HUES64 (cell line): ENCODE data around the gene MAST4.

Experiments
- H3K27ac ChIP-seq: 2 replicates; pipeline ENCODE4 v1.7.0; 2013; ENCODE audit warnings: low read depth, low read length, inconsistent platforms
- H3K27me3 ChIP-seq: 2 replicates; pipeline ENCODE4 v1.6.1; 2013; ENCODE audit warnings: mild to moderate bottlenecking, low read length; ENCODE audit not compliant: insufficient read depth
- H3K36me3 ChIP-seq: 2 replicates; pipeline ENCODE4 v1.6.1; 2013; ENCODE audit warnings: mild to moderate bottlenecking, low read length; ENCODE audit not compliant: insufficient read depth
- H3K4me1 ChIP-seq: 2 replicates; pipeline ENCODE4 v1.6.1; 2013; ENCODE audit warnings: mild to moderate bottlenecking, low read length, moderate library complexity; ENCODE audit not compliant: insufficient read depth
- H3K4me3 ChIP-seq: 2 replicates; pipeline ENCODE4 v1.5.1; 2013; ENCODE audit warnings: mild to moderate bottlenecking, low read length, moderate library complexity
- H3K9ac ChIP-seq: 2 replicates; pipeline ENCODE4 v1.6.1; 2013; ENCODE audit warnings: mild to moderate bottlenecking, low read depth, low read length
- H3K9me3 ChIP-seq: 2 replicates; pipeline ENCODE4 v1.6.1; 2013; ENCODE audit warnings: low read depth, low read length; ENCODE audit not compliant: insufficient read depth
- WGBS: fragments of 150-250, 120-280 bp; methylation state at CpG from one replicate; pipeline ENCODE4 v1.1.7; 2013; ENCODE audit warnings: missing lambda C conversion rate; 5-methylcytosine and 5-hydroxymethylcytosine counted together

The MAST4 gene

DNA sequence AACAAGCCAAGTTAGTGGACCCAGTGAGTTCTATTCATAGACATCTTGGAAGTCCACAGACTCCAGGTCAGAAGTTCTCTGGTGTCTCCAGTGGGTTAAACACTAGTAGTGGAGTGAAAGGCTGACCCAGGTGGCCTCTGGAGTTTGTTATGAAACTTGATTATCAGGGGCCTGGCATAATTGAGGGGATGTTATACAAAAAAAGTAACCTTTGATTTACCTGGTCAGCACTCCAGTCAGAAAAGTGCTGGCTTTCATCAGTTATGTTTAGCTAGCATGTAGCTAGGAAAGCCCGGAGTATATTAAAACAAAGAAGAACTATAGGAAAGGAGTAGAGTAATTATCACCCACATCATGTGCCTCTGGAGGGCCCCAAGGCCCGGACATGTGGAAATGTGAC lies 429.3 kb downstream of the MAST4 start:
- Histone ChIP-seq H3K9me3 (no peaks in the 10 kb centered on the region), H3K36me3 (no peaks in the 10 kb centered on the region), H3K27ac (no peak overlapping the region), H3K9ac (no peak overlapping the region), H3K27me3 (no peaks in the 10 kb centered on the region), H3K4me3 (no peak overlapping the region), H3K4me1 (no peaks in the 10 kb centered on the region)
- WGBS: 83% methylated on average over 2 of the region's 2 CpGs

GRCh38 chr5:67026278-67026677 lies 430.1 kb downstream of the MAST4 start:
- Histone ChIP-seq H3K4me1 (peaks cover 2% of the 10 kb centered on the region; the same call in 1 of the 2 replicates), H3K36me3 (no peaks in the 10 kb centered on the region)
- WGBS: 100% methylated on average over 1 of the region's 1 CpG

DNA sequence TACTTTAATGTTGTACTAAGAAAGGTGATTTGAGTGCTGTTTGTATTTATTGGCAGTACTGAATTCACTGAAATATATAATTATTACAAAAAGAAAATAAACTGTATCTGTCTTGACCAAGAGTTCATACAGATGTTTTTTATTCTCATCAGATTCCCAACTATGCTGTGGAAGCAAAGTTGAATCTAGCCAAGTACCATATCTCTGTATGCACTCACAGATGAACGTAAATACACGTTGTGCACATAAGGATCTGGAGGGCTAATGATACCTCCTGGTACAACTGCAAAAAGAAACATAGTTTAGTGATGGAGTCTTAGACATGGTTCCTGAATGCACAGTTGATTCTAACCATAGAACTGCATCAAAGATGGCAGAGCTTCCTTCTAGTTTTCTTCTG lies 431.0 kb downstream of the MAST4 start:
- Histone ChIP-seq H3K9ac (no peak overlapping the region), H3K4me1 (peaks cover 11% of the 10 kb centered on the region; the same call in 1 of the 2 replicates), H3K4me3 (no peak overlapping the region), H3K27me3 (no peaks in the 10 kb centered on the region), H3K9me3 (no peaks in the 10 kb centered on the region), H3K36me3 (no peaks in the 10 kb centered on the region), H3K27ac (no peak overlapping the region)
- 100% methylated on average over 2 of the region's 2 CpGs for WGBS

More at GRCh38 chr5:67026278-67026677, 430.1 kb downstream of the MAST4 start:
- Histone ChIP-seq H3K9me3 (no peaks in the 10 kb centered on the region), H3K27ac (no peak overlapping the region), H3K27me3 (no peaks in the 10 kb centered on the region), H3K4me3 (no peak overlapping the region), H3K9ac (no peak overlapping the region)

DNA sequence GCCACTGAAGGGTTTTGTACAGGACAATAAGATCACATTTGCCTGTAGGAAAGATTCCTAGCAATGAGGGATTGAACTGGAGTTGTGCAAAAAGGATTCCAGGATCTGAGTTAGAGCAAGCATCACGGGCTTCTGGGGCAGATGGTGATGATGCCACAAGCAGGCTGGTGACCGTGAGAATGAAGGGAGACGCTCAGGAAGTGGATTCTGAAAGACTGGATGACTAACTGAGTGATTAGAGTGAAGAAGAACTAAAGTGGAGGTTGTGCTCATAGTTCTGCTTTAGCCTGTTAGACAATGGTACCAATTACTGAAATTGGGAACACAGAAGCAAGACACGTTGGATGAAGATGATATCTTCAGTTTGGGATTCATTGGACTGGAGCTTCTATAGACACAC lies 432.2 kb downstream of the MAST4 start:
- no peak overlapping the region for H3K27ac ChIP-seq
- peaks cover 20% of the 10 kb centered on the region; the same call in 1 of the 2 replicates for H3K4me1 ChIP-seq
- WGBS: 96% methylated on average over 4 of the region's 4 CpGs
- no peaks in the 10 kb centered on the region for H3K9me3 ChIP-seq
- no peaks in the 10 kb centered on the region for H3K27me3 ChIP-seq
- H3K36me3 ChIP-seq: no peaks in the 10 kb centered on the region
- no peak overlapping the region for H3K9ac ChIP-seq
- H3K4me3 ChIP-seq: no peak overlapping the region

- H3K4me1 ChIP-seq: peaks cover 20% of the 10 kb centered on the region; the same call in 1 of the 2 replicates
- H3K9me3 ChIP-seq: no peaks in the 10 kb centered on the region
- no peak overlapping the region for H3K4me3 ChIP-seq
- WGBS: 88% methylated on average over 2 of the region's 4 CpGs
- H3K27me3 ChIP-seq: no peaks in the 10 kb centered on the region
- H3K27ac ChIP-seq: no peak overlapping the region
- no peak overlapping the region for H3K9ac ChIP-seq
- no peaks in the 10 kb centered on the region for H3K36me3 ChIP-seq
Measured at GRCh38 chr5:67028941-67029340, 432.7 kb downstream of the MAST4 start.

GRCh38 chr5:67029481-67029880 lies 433.3 kb downstream of the MAST4 start:
- no peak overlapping the region for H3K9ac ChIP-seq
- H3K36me3 ChIP-seq: no peaks in the 10 kb centered on the region
- H3K27me3 ChIP-seq: no peaks in the 10 kb centered on the region
- no peak overlapping the region for H3K4me3 ChIP-seq
- H3K9me3 ChIP-seq: no peaks in the 10 kb centered on the region
- peaks cover 20% of the 10 kb centered on the region; the same call in 1 of the 2 replicates for H3K4me1 ChIP-seq
- H3K27ac ChIP-seq: no peak overlapping the region

GRCh38 chr5:67030289-67031056 lies 434.3 kb downstream of the MAST4 start:
- Histone ChIP-seq H3K27me3 (no peaks in the 10 kb centered on the region), H3K36me3 (no peaks in the 10 kb centered on the region), H3K27ac (no peak overlapping the region), H3K9ac (no peak overlapping the region), H3K4me1 (peaks cover 21% of the 10 kb centered on the region), H3K9me3 (no peaks in the 10 kb centered on the region), H3K4me3 (no peak overlapping the region)
- 100% methylated on average over 2 of the region's 2 CpGs for WGBS

DNA sequence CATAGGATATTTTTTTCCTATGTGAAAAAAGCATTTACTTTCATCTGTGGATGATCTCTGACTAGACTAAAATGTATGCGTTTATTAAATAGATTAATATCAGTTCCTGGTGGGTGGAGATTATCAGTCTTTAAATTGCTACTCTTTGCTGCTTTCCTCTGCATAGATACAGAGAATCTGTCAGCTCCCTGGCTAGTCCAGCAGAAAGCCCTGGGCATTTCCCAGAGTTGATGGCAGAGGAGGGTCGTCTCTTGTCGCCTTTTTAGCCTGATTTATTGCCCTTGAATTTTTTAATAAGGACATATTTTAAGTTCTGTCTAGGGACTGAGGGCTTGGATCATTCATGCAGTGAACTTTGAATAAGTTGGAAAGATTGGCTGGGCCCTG lies 434.9 kb downstream of the MAST4 start:
- Histone ChIP-seq H3K9ac (no peak overlapping the region), H3K27me3 (no peaks in the 10 kb centered on the region), H3K4me3 (no peak overlapping the region), H3K36me3 (no peaks in the 10 kb centered on the region), H3K27ac (no peak overlapping the region), H3K4me1 (peaks cover 27% of the 10 kb centered on the region), H3K9me3 (no peaks in the 10 kb centered on the region)
- 91% methylated on average over 3 of the region's 3 CpGs for WGBS

DNA sequence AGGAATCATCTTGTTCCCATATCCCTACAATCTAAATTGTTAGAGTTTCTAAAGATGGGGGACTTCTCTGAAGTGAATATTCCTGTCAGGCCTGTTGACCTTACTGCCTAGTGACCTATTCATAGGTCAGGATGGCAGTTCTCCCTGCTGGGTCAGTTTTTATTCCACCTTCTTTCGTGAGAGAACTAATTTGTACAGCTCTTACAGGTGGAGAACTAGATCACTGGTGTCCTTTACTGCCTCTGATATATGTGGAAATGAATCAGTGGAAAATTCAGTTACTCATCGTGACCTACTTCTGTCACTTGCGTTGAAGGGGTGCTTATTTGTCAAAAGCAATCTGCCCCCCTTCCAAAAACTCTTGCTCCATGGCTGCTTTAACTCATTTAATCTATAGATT lies 435.5 kb downstream of the MAST4 start:
- Histone ChIP-seq H3K4me3 (no peak overlapping the region), H3K27ac (no peak overlapping the region), H3K36me3 (no peaks in the 10 kb centered on the region), H3K9ac (no peak overlapping the region), H3K4me1 (peaks cover 33% of the 10 kb centered on the region), H3K9me3 (no peaks in the 10 kb centered on the region), H3K27me3 (no peaks in the 10 kb centered on the region)
- WGBS: 89% methylated on average over 3 of the region's 3 CpGs

DNA sequence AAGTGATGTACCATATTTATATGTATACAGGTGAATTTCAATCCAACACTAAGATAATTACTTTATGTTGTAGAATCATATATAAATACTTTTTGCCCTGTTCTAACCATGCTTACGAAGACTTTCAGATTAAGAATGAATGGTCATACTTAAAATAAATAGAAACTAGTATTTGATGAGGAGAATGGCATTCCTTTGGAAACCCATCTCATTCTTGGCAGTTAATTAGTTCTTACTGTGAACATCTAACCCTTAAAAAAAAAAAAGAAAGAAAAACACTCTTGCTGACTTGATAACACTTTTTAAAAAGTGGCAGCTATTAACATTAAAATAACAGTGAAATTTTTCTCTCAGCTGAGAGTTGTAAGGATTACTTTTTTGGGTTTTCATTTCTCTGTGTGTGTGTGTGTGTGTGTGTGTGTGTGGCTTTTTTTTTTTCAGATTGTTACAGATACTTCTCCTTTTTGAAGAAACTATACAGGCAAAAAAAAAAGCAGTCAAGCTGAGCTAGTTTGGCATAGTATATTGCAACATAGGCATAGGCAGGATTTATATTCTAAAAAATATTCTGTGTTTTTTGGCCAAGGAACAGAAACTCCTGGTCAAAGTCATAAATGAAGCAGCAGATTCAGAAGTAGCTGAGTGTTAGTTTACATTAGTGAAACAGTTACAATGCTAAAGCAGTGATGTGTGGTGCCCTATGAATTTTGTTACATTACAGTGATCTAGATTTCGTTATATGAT lies 436.9 kb downstream of the MAST4 start:
- Histone ChIP-seq H3K27ac (no peak overlapping the region), H3K27me3 (no peaks in the 10 kb centered on the region), H3K36me3 (no peaks in the 10 kb centered on the region), H3K4me3 (no peak overlapping the region), H3K9ac (no peak overlapping the region), H3K4me1 (peaks cover 40% of the 10 kb centered on the region), H3K9me3 (no peaks in the 10 kb centered on the region)
- WGBS: 96% methylated on average over 1 of the region's 2 CpGs

DNA sequence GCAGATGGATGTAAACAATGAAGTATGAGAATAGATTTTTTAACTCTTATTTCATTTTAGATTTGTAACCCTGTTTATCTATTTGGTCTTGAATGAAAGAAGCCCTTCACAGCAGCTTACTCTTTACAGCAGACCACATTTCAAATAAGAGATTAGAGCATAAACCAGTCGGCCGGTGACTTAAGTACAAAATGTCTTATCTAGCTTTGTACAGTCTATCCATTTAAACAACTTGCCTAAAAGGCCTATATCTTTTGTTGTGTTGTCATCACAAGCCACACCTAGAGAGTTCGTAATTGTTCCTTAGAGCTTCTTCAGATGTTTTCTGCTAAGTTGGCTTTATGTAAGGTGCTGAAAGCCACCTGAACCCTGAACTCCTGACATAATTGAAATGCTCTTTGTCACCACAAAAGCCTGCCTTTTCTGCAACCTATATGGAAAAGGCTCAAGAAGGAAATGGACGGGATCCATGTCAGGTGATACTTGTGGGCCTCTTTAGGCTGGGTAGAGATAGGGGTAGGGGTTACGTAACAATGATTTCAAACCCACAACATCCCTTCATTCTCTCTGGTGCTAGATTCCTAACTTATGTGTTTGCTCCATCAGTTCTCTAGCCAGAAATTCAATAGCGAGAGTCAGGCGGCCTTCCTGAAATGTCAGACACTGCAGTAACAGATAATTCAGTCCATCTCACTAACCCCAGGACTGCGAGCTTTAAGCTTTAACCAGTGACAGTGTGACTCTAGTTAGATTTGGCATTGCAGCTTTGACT lies 437.9 kb downstream of the MAST4 start:
- Histone ChIP-seq H3K4me3 (no peak overlapping the region), H3K9ac (no peak overlapping the region), H3K36me3 (no peaks in the 10 kb centered on the region), H3K27me3 (no peaks in the 10 kb centered on the region), H3K9me3 (no peaks in the 10 kb centered on the region), H3K4me1 (peaks cover 41% of the 10 kb centered on the region), H3K27ac (no peak overlapping the region)
- WGBS: 90% methylated on average over 8 of the region's 8 CpGs
